HG03457 (cell line): ENCODE data around the gene SAMD8.

ENCODE experiments used
- ATAC-seq: cut with Tn5 transposase; IDR thresholded peaks from one replicate; pipeline ENCODE4 v1.9.1; 2021; ENCODE audit warnings: moderate number of reproducible peaks; ENCODE audit not compliant: unreplicated experiment

SAMD8 gene

GRCh38 chr10:75084834-75085384 is 26.5 kb upstream of the SAMD8 start:
- ATAC-seq = no peak

GRCh38 chr10:75086278-75086934 is 25.1 kb upstream of the SAMD8 start:
- no peak for ATAC-seq

- ATAC-seq = no peak
Measured at GRCh38 chr10:75088640-75089039, 22.8 kb upstream of the SAMD8 start.

GRCh38 chr10:75089634-75090033 is 21.8 kb upstream of the SAMD8 start:
- ATAC-seq = no peak

GRCh38 chr10:75091146-75091545 is 20.3 kb upstream of the SAMD8 start:
- ATAC-seq = no peak

- no peak for ATAC-seq
Measured at GRCh38 chr10:75094465-75094864, 17.0 kb upstream of the SAMD8 start.

- no peak for ATAC-seq
Measured at GRCh38 chr10:75095631-75096030, 15.8 kb upstream of the SAMD8 start.

- ATAC-seq = no peak
Measured at GRCh38 chr10:75096749-75097148, 14.7 kb upstream of the SAMD8 start.

- ATAC-seq = no peak
Measured at GRCh38 chr10:75097666-75098285, 13.7 kb upstream of the SAMD8 start.

GRCh38 chr10:75098902-75099673 is 12.4 kb upstream of the SAMD8 start:
- no peak for ATAC-seq

- peak; percentile 81 for ATAC-seq
Measured at GRCh38 chr10:75099952-75100763, 11.3 kb upstream of the SAMD8 start.

GRCh38 chr10:75100764-75101291 is 10.6 kb upstream of the SAMD8 start:
- no peak for ATAC-seq

- ATAC-seq = no peak
Measured at GRCh38 chr10:75101416-75102251, 9.8 kb upstream of the SAMD8 start.

- ATAC-seq = no peak
Measured at GRCh38 chr10:75102830-75103673, 8.4 kb upstream of the SAMD8 start.

- no peak for ATAC-seq
Measured at GRCh38 chr10:75103881-75104686, 7.4 kb upstream of the SAMD8 start.

GRCh38 chr10:75104842-75105241 is 6.6 kb upstream of the SAMD8 start:
- ATAC-seq = no peak

GRCh38 chr10:75105576-75106197 is 5.8 kb upstream of the SAMD8 start:
- no peak for ATAC-seq

GRCh38 chr10:75106242-75106641 is 5.2 kb upstream of the SAMD8 start:
- ATAC-seq = no peak
